ENCODE results near the gene DUSP2. TPM values are rescaled to one million over a fixed set of nuclear protein-coding genes. Genes with fewer than 3 reads are reported as not detected.

The DUSP2 gene
- total and polyA plus RNA-seq, 2 experiments from 2014 or later, result 0.89 to 2.2 TPM

- TF ChIP-seq CTCF (IDR thresholded peaks at IDR 0.05; ENCODE audit: low read depth, low read length), result no peak
- DNase-seq (ENCODE audit: low read depth in 1 of 2, low spot score in 1 of 2), result no peak
- H3K9me3 ChIP-seq (ENCODE audit: low read depth), result no peaks in the 10 kb centered on the region
- peaks cover 24% of the 10 kb centered on the region for H3K27me3 ChIP-seq
- H3K27ac ChIP-seq, result no peak overlapping the region
- H3K4me1 ChIP-seq (ENCODE audit: low read depth), result no peaks in the 10 kb centered on the region
- no peaks in the 10 kb centered on the region for H3K36me3 ChIP-seq
- no peak overlapping the region for H3K4me3 ChIP-seq
Measured at GRCh38 chr2:96124406-96125265, 20.6 kb downstream of the DUSP2 start.

GRCh38 chr2:96123936-96124335 is 21.3 kb downstream of the DUSP2 start:
- Histone ChIP-seq H3K36me3 (no peaks in the 10 kb centered on the region), H3K27ac (no peak overlapping the region), H3K4me1 (ENCODE audit: low read depth) (no peaks in the 10 kb centered on the region), H3K27me3 (peaks cover 28% of the 10 kb centered on the region), H3K4me3 (no peak overlapping the region), H3K9me3 (ENCODE audit: low read depth) (no peaks in the 10 kb centered on the region)
- DNase-seq (ENCODE audit: low read depth in 1 of 2, low spot score in 1 of 2), result no peak
- no peak for TF ChIP-seq CTCF (IDR thresholded peaks at IDR 0.05; ENCODE audit: low read depth, low read length)

- no peaks in the 10 kb centered on the region for H3K36me3 ChIP-seq
- no peak for TF ChIP-seq CTCF (IDR thresholded peaks at IDR 0.05; ENCODE audit: low read depth, low read length)
- H3K27me3 ChIP-seq, result peaks cover 30% of the 10 kb centered on the region
- H3K9me3 ChIP-seq (ENCODE audit: low read depth), result no peaks in the 10 kb centered on the region
- no peak overlapping the region for H3K4me3 ChIP-seq
- no peak for DNase-seq (ENCODE audit: low read depth in 1 of 2, low spot score in 1 of 2)
- no peak overlapping the region for H3K27ac ChIP-seq
- H3K4me1 ChIP-seq (ENCODE audit: low read depth), result no peaks in the 10 kb centered on the region
Measured at GRCh38 chr2:96123290-96123689, 21.9 kb downstream of the DUSP2 start.

GRCh38 chr2:96122391-96122790 is 22.8 kb downstream of the DUSP2 start:
- TF ChIP-seq CTCF (IDR thresholded peaks at IDR 0.05; ENCODE audit: low read depth, low read length), result no peak
- no peaks in the 10 kb centered on the region for H3K4me1 ChIP-seq (ENCODE audit: low read depth)
- H3K9me3 ChIP-seq (ENCODE audit: low read depth), result no peaks in the 10 kb centered on the region
- no peak for DNase-seq (ENCODE audit: low read depth in 1 of 2, low spot score in 1 of 2)
- H3K27me3 ChIP-seq, result peaks cover 33% of the 10 kb centered on the region
- no peak overlapping the region for H3K4me3 ChIP-seq
- H3K27ac ChIP-seq, result no peak overlapping the region
- no peaks in the 10 kb centered on the region for H3K36me3 ChIP-seq

- TF ChIP-seq CTCF (IDR thresholded peaks at IDR 0.05; ENCODE audit: low read depth, low read length), result no peak
- Histone ChIP-seq H3K36me3 (no peaks in the 10 kb centered on the region), H3K4me1 (ENCODE audit: low read depth) (no peaks in the 10 kb centered on the region), H3K27me3 (peaks cover 29% of the 10 kb centered on the region), H3K27ac (no peak overlapping the region), H3K9me3 (ENCODE audit: low read depth) (no peaks in the 10 kb centered on the region), H3K4me3 (no peak overlapping the region)
- DNase-seq (ENCODE audit: low read depth in 1 of 2, low spot score in 1 of 2), result no peak
Measured at GRCh38 chr2:96121414-96121813, 23.8 kb downstream of the DUSP2 start.
